ENCODE measurements around the gene MSANTD2.

Gene MSANTD2

DNA sequence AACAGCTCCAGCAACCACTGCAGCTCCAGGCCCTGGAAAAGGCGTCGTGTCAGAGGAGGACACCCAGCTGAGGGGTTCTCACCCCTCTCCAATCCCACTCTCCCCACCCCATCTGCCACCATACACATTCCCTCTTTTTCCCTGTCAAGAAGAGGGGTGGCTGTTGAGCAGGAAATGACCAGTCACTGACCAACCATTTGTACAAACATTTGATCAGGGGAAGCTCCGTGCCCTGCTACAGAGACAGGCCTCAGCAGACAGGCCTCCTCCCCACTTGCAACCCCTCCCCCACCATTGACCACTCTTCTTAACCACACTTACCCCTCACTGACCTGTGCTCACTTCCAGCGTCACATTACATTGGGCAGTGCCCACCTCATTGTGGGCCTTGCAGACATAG lies 45.9 kb downstream of the MSANTD2 start:
- DNase-seq (ENCODE audit: low read depth in 2 of 2, low spot score in 1 of 2), result no peak

DNA sequence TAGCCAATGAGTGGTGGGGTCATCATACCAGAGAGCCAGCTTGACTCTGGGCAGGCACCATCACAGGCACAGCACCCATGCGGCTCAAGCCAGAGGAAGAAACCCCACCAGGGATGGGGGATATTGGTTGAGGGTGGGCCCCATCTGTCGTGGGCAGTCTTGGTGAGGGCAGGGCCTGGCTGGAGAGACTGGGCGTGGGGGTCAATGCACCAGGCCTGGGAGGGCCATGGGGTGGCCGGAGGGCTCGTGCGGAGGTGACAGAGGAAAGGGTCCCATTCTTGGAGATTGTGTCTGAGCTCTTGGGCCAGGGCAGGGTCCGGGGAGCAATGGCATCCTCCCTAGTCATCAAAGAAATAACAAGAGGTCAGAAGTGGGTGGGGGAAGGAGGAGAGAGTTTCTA lies 46.6 kb downstream of the MSANTD2 start:
- DNase-seq (ENCODE audit: low read depth in 2 of 2, low spot score in 1 of 2), result no peak

DNA sequence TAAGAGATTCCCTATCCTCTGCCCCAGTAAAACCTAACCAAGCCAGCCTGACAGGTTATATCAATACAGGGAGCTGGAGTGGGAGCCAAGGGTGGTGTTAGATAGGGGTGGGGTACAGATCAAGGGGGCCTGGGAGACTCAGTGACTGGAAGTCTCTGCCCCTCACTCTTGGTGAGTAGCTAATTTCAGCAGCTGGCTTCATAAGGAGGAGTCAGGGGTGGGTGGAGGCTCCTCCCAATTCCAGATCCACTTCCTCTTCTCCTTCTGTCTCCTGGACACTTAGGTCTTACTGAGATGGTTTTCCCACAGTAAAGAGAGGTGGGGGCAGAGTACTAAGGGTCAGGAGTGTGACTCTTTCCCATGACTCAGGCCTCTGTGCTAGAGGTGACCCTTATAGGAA lies 47.0 kb downstream of the MSANTD2 start:
- DNase-seq (ENCODE audit: low read depth in 2 of 2, low spot score in 1 of 2), result no peak

DNA sequence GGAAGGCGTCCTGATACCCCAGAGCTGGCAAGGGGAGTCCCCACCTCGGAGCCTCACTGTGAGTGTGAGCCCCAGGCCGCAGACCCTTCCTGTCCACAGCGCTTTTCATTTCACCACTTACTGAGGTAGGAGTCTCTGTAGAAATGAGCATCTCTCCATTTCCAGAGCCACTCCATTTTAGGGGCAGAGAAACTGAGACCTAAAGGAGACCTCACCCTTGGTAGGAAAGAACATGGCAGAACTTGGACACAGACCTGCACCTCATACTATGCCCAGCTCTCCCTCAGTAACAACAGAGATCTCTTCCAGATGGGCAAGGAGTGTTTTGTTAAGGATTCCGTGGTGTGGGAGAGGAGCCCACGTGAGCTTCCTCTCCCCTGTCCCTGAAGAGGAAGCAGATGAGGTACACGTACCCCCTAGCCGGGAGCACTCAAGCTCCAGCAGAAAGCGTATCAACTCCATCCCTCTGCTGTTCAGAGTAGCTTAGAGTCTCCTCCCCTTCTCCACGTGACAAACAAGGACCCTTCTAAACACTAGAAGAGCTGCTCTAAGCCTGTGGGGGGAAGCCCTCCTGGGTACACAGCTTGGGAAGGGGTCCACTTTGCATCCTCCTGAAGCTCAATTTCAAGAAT lies 47.6 kb downstream of the MSANTD2 start:
- no peak for DNase-seq (ENCODE audit: low read depth in 2 of 2, low spot score in 1 of 2)

DNA sequence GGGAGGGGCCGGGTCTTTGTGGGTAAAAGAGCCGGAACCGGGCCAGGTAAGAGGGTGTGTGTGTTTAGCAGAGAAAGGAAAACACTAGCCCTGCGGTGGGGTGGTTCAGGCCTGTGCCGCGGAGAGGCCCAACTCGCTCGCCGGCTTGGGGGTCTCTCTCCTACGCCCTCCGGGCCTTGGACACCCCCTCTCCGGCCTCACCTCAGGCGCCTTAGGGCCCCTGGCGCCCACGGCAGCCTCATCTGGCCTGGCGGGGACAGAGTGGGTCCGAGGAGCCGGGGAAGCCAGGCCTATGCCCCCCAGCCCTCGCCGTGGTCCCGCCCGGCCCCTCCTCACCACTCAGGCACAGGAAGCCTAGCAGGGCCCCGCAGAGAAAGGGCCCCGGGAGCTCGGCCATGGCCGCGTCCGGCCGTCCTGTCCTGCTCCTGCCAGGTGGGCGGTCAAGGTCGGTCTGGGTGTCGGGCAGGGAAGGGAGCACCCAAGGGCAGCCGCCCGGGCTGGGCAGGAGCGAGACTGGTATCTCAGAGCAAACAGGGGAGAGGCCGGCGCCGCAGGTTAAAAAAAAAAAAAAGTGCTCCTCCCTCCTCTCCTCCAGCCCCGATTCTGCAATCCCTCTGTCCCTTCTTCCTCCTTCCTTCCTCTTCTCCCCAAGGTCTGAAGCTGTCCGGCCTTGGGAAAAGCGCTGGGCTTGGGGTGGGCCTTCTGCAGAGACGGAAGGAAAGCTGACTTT lies 48.3 kb downstream of the MSANTD2 start, which contains the start of gene VSIG2:
VSIG2 (minus strand) TSS at position 515 of the 730 bp plus-strand sequence; CDS start at position 397, 118 bp downstream.
- no peak for DNase-seq (ENCODE audit: low read depth in 2 of 2, low spot score in 1 of 2)

DNA sequence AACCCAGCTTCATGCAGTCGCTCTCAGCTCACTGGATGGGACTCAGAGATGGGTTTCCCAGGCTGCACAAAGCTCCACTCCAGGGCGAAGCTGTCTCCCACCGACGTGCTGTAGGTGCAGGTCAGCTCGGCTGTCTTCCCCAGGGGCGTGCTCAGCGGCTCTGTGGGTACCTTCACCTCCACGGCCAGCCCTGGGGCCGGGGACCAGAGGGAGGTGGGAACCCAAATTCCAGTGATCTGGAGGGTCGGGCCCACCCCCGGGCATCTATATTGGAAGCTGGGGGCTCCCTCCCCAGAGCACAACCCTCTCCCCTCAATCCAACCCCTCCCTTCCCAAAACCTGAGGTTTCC lies 48.8 kb downstream of the MSANTD2 start:
- no peak for DNase-seq (ENCODE audit: low read depth in 2 of 2, low spot score in 1 of 2)

DNA sequence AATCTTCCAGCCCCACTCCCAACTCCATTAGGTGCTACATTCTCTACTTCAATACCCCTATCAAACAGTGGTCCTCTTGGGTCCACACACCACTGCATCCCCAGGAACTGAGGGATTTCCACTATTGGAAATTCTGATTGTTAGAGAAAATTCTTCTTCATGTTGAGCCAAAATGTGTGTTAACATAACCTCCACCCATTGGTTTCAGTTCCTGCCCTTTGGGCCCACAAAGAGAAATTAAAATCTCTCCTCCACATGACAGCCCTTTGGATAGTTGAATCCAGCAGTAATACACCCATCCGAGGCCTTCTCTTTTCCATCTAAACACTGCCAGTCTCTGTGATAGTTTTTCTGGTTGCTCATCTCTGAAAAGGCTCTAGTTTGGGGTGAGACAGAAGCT lies 50.3 kb downstream of the MSANTD2 start:
- DNase-seq (ENCODE audit: low read depth in 2 of 2, low spot score in 1 of 2), result no peak

DNA sequence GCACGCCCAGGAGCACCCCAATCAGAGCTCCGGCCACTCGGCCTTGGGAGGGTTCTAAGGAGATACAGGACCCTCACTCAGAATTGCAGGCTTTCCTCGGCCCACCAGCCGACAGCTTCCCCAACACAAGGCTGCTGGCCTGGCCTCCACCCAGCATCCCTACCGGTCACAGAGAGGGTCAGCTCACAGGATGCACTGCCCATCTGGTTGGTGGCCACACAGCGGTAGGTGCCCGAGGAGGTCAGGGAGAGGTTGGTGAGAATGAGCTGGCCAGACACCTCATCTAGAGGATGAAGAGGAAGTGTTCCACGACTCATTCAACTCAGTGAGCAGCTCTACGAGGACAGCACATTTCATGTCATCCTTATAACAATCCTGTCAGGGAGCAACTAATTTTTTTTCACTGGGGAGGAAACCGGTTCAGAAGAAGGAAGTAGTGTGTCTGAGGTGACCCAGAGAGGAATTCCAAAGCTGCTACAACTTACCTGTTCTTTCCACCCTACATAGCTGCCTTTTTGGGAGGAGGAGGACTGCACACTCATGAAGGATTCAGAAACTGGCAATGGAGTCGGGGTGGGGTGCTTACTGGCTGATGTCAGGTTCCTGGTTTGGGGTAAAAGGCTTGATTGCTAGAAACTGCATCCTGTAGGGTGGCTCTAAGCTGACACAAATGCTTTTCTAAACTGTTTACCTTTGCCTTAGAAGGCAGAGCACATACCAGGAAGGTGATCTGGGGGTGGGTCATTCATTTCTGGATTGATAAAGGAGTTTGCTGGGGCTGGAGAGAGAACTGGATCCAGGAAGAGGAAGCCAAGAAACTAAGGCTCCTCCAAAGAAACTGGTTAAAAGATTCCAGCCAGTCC lies 51.5 kb downstream of the MSANTD2 start:
- DNase-seq (ENCODE audit: low read depth in 2 of 2, low spot score in 1 of 2), result no peak

DNA sequence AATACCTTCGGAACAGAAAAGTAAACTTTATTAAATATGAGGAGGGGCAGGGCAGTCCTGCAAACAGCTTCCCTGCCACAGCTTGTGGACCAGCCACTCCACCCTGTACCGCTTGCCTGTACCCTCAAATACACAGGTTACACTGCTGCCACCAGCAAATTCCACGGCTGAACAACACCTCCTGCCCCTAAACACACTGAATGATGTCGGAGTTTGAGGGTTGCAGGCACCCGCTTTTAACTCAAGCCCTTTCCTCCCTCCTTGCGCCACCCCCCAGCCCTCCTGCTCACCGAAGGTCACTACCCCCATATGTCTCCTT lies 52.1 kb downstream of the MSANTD2 start:
- DNase-seq (ENCODE audit: low read depth in 2 of 2, low spot score in 1 of 2), result no peak

DNA sequence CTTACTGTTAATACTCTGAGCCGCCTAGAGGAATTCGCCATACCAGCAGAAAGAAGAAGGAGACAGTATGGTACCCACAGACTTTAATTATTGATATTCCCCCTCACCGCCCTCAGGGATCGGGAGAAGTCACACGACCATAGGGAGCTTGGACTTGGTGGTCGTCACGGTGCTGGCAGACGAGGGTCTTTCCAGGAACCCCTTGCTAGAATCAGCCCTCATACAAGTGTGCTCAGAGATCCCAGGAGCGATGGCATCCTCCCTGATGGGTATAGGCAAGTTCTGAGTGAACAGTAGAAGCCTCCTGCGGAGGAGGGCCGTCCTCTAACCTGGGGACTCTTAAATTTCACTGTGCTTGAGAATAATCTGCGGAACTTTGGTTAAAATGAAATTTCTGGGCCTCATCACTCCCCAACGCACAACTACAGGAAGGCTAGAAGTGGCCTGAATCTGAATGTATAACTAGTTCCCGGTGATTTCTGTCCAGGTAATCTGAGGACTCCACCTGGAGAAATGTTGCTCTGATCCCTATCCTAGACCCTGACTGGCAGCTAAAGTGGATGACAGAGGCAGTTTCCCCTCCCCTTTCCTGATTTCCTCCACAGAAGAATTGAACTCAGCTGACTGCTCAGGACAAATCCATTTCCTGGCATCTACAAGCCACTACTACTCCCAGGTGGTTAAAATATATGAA lies 52.7 kb downstream of the MSANTD2 start:
- DNase-seq (ENCODE audit: low read depth in 2 of 2, low spot score in 1 of 2), result no peak

DNA sequence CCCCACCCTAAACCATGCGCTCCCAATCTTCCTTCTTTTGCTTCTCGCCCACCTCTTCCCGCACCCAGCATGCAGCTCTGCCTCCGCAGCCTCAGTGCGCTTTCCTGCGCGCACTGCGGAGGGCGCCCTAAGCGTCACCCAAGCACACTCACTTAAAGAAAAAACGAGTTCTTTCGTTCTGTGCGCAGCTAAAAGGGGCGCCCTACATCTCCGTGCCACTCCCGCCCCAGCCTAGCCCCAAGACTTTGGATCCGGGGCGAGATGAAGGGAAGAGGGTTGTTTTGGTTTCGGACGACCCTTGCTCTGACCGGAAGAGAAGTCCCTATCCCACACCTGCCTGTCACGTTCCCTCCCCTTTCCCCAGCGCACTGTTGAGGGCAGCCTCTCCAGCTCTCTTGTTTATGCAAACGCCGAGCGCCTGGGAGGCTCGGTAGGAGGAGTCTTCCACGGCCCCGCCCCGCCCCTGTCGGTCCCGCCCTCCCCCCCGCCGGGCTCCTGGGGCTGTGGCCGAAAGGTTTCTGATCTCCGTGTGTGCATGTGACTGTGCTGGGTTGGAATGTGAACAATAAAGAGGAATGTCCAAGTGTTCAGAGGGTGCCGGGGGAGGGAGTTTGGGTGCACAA lies 53.5 kb downstream of the MSANTD2 start:
- DNase-seq (ENCODE audit: low read depth in 2 of 2, low spot score in 1 of 2), result peak; percentile 43 to 49

DNA sequence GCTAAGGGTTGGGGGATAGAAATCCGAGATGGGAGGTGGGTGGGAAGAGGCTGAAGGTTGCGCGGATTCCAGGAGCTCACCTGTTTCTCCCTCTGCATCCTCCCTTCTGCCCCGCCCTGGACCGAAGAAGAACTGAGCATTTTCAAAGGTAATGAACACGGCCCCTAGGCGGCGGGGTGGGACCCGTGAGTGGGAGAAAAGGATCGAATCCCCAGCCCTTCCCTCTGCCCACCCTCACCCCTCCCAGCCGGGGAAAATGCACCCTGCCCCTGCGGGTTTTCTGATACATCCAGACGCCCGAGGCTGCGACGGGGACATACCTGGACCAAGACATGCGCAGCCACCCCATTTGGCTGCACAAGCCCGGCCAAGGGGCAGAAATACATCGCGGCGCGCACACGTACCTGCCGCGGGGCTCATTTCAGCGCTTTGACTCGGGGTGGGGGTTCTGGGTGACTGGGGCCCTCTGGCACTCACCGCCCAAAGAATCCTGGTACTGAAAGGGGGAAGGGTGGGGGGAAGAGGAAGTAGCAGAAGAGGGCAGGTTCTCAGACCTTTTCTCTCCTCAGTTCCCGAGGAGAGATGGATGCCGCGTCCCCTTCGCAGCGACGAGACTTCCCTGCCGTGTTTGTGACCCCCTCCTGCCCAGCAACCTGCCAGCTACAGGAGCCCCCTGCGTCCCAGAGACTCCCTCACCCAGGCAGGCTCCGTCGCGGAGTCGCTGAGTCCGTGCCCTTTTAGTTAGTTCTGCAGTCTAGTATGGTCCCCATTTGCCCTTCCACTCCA lies 54.2 kb downstream of the MSANTD2 start:
- DNase-seq (ENCODE audit: low read depth in 2 of 2, low spot score in 1 of 2), result no peak

DNA sequence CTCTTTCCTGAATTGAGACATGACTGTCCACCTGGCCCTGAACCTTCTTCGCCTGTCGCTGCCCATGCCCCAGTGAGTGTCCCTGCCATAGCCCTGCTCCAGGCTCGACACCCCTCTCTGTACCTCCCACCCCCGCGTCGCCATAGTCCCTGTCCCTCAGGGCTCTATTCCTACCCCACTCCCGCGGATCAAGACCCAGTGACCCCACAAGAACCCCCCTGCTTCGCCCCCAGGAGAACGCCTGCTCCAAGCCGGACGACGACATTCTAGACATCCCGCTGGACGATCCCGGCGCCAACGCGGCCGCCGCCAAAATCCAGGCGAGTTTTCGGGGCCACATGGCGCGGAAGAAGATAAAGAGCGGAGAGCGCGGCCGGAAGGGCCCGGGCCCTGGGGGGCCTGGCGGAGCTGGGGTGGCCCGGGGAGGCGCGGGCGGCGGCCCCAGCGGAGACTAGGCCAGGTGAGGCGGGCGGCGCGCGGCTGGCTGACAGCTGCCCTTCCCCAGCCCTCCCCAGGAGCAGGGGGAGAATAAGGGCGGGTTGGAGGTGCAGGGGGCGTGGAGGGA lies 54.9 kb downstream of the MSANTD2 start:
- DNase-seq (ENCODE audit: low read depth in 2 of 2, low spot score in 1 of 2), result no peak

DNA sequence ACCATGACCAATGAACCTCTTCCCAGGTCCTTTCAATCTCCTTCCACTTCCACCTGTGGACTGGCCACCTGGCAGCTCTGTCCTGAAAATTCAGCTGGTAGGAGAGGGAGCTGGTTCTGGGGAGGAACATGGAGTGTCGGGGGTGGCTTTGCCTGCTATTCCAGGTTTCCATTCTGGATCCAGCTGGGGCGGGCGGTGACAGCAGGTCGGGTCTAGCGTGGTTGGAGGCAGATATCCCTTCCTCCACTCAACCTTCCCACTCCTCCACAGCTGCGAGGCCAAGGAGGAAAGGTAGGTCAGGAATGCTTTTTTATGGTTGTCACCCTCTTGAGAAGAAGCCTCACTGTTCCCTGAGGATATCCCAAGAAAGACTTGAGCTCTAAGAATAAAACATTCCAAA lies 57.2 kb downstream of the MSANTD2 start:
- DNase-seq (ENCODE audit: low read depth in 2 of 2, low spot score in 1 of 2), result no peak

DNA sequence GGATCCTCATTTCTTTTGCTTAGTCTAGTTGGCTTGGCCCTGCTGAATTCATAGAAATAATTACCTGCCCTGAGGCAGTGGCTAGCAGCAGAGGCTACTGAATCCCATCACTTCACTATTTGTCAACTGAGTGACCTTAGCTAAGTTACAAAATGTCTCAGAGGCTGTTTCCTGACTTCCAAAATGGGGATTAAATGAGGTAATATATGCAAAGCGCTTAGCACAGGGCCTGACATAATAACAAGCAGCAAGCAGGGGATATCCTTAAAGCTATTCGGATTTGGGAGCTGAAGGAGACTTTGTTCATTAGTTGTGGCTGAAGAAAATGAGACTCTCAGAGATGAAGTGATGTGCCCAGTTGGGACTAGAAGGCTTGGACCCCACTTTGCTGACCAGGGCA lies 57.7 kb downstream of the MSANTD2 start:
- no peak for DNase-seq (ENCODE audit: low read depth in 2 of 2, low spot score in 1 of 2)

DNA sequence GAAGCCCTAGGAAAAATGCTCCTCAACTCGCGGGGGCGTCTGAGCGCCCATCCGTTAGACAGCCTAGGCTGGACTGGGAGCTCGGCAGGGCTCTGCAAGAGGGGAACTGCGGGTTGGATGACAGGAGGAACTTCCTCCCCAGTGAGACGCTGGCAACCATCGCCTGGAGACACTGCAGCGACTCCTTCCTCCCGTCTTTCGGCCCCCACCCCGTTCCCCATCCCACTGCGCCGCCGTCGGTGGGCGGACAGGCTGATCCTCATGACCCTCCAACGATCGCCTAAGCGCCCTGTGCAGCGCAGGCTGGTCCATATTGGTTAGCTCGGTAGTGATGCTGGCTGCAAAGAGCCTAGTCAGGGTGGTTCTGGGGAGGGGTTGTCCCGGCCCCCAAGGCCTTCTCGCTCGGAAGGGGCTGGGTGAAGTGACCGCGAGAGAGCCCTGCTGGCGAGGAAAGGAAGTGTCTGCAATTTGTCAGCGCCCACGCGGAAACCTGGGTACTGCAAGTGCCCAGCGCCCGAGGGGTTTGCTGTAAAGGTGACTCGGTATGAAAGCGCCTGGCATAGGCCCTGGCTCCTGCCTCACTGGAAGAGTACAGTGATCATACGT lies 59.8 kb downstream of the MSANTD2 start:
- no peak for DNase-seq (ENCODE audit: low read depth in 2 of 2, low spot score in 1 of 2)

DNA sequence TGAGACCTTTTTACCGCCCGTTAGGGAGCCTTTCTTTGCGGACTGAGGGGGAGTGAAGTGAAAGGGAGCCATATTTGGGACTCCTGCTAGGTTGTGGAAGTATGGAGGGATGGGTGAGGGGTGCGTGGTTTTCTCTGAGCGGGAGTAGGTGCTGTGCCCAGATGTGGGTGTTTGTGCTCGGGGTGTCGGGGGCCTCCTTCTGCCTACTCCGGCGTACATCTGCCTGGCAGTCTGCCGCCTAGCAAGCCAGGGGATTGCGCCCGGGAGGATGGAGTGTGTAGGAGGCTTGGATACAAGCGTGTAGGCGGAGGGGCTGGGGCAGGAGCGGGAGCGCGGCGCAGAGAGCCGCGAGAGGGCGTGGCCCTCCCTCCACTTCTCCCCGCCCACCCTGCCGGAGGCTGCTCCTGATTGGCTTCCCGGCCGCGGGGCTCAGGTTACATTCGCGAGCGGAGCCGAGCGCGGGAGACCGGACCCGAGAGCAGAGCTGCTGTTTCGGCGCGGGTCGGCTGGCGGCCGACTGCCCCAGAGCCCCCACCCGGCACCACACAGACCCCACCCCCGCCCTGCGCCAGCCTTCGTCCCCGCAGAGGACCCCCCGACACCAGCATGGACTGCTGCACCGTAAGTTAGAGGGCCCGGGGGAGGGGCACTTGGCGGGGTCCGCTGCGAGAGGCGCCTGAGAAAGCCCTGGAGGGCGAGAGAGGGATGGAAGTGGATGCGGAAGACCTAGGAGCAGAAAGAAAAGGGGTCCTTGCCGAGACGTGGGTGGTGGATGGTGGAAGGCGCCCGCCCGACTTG lies 60.5 kb downstream of the MSANTD2 start, which contains the start of gene NRGN:
NRGN (plus strand) TSS at position 464 of the 798 bp plus-strand sequence; CDS start at position 607, 143 bp downstream.
- peak; percentile 52 to 59 for DNase-seq (ENCODE audit: low read depth in 2 of 2, low spot score in 1 of 2)

DNA sequence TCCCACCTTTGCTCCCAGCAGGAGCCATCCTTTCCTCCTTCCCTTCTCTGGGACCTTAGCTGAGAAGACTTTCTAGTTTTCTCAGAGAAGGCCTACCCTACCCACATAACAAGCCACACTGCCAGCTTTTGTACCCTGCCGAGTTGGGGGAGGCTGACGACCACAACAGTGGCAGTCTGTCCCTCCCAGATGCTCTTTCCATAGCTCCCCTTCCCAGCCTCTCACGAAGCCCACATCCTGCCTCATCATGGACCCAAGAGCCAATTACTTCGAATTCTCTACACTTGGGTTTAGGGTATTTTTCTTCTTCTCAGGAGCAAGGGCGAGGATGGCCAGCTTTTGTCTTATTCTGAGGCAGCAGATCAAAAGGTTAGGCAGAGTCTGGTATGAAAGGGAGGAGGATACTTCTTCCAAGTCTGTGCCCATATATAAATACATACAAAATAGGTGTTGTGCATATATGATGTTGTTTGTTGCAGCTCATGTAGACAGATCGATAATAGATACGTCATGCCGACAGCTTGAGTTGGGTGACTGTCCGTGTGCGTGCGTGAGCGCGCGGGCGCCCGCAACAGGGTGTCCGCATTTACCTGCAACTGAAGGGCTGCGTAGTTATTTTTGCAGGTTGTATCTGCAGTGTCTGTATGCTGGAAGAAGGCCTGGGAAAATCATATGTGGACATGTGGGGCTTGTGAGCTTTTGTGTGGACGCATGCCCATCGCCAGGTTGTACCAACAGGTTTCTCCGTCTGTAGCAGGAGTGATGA lies 61.3 kb downstream of the MSANTD2 start:
- no peak for DNase-seq (ENCODE audit: low read depth in 2 of 2, low spot score in 1 of 2)
